HG02970 (cell line): ENCODE measurements around the gene MMP24OS.
A peak's percentile ranks its signal among the peaks of the same experiment; 100 is the strongest.
"Not testable (repeated sequence)": the region's sequence is repeated elsewhere in the genome, so short reads cannot be mapped to it uniquely, and the experiment has no call there.

Source experiments
- ATAC-seq: cut with Tn5 transposase; IDR thresholded peaks from one replicate; pipeline ENCODE4 v1.9.1; 2021; ENCODE audit warnings: mild to moderate bottlenecking, moderate library complexity, moderate number of reproducible peaks; ENCODE audit not compliant: unreplicated experiment, low FRiP score

The MMP24OS gene

DNA sequence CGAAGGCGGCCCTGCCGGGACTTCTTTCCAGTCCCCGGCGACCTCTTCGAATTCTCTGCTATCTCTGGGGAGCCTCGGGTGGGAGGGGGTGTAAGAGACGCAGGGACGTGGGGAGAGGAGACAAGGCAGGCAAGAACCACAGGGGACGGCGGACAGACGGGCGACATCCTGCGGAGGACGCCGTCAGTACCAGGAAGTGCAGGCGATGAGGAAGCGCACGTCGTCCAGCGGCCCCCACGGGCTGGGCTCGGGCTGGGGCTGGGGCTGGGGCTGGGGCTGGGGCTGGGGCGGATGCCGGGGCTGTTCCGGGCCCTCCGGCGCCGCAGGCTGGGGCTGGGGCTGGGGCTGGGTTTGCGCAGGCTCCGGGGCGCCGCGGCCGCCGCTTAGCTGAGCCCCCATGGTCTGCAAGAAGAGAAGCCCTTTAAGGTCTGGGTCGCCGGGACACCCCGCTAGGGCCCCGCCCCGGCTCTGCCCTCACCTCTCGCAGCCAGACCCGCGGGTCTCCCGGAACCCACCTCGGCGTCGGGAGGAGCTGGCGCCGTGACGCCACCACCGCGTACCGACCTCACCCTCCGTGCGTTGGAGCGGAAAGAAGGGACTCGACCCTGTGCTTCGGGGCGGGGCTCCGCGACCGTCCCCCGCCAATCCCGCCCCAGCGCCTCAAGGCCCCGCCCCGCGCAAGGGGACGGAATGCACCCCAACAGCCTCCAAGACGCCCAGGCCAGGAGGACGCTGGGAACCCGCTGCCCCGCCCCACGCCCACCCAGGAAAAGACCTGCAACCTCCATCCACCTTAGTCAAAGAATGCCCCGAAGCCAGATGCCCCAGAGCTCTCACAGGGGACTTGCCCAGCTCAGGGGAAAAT lies at the start of gene MMP24OS:
Gene MMP24OS, minus strand, starts transcription at position 592 of the 865 bp plus-strand sequence. Its CDS starts 193 bp downstream, at position 399.
- ATAC-seq = peak; percentile 83

DNA sequence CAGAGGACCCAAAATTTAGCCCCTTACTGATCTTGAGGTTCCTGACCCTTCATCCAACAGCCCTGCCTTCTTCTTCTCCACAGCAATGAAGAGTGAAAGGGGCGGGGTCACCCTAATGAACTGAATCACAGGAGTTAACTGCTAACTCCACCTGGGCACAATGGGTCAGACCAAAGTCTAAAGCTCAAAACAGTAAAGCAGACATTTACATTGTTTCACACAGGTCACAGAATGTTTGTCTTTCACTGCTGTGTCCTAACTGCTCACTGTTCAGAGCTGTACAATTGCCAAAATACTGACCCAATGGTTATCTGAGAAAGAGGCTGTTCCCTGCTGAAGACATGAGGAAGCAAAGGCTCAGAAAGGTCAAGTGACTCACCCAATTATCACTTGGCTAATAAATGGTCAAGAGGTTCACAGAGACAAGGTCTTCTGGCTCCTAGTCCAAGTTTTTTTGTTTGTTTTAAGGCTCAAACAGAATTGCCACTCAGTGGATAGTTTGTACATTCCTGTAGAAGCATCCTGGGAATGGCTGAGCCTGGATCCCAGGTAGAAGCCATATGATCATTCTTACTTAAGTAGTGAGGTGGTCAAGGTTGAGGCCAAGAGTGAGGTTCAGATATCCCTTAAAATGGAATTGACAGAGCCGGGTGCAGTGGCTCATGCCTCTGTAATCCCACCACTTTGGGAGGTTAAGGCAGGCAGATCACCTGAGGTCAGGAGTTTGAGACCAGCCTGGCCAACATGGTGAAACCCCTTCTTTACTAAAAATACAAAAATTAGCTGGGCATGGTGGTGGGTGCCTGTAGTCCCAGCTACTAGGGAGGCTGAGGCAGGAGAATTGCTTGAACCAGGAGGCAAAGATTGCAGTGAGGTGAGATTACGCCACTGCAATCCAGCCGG lies 49.4 kb upstream of the MMP24OS start:
- no peak for ATAC-seq

DNA sequence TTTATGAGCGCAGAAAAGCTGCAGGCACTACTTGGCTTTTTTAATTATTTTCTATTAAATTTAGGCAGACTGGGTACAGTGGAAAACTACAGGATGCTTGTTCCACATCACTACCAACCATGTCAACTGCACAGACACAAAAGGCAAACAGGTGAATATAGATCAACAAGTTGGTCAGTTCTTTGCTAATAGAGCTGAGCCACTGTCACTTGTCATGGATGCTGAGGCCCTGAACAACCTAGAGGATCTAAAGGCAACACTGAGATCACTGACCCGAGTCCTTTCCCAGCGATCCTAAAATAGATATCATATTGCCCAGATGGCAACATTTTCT lies 48.8 kb upstream of the MMP24OS start:
- ATAC-seq = no peak

DNA sequence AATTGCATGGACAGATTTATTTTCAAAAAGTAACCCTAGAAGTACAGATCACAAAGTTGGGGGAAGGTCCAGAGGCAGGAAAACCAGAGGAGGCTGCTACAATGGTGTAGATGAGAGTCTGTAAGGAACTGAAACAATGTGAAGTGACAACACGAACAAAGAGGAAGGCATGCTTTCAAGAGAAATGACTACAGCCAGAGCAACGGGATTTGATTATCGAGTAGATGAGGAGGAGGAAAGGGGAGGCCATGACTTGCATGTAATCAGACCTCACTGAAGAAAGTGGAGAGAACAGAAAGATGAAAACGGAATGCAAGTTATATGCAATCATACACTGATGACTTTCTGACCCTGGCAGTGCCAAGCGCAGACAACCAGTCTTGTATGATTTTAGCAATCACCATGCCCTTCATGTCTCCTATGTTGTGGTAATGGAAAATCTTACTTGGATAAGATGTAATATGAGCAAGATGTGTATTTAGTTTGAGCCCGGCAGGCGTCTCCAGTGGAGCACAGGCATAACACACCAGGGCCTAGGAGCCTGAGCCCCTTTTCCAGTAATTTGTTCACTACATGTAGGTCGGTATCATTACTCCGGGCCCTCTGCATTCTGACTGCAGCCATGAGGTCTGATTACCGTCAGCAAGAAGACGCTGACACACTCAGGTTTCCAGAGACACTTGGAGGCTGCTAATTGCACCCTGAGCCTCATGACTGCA lies 48.3 kb upstream of the MMP24OS start:
- ATAC-seq = no peak

DNA sequence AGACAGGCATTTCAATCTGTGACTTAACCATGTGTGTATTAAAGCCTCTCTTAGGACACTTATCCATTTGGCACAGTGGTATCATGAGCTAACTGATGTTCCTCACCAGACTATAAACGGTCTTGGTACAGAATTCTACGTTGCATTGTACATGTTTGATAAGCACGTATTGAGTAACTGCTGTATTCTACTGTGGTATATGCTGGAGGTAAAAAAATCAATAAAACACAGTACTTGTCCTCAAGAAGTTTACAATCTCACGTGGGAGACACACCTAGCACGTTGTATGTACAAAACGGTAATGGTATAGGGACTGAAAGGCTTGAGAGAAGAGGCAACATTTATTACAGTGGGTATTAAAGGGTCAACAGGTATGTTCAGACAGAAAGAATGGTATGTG lies 47.5 kb upstream of the MMP24OS start:
- no peak for ATAC-seq

DNA sequence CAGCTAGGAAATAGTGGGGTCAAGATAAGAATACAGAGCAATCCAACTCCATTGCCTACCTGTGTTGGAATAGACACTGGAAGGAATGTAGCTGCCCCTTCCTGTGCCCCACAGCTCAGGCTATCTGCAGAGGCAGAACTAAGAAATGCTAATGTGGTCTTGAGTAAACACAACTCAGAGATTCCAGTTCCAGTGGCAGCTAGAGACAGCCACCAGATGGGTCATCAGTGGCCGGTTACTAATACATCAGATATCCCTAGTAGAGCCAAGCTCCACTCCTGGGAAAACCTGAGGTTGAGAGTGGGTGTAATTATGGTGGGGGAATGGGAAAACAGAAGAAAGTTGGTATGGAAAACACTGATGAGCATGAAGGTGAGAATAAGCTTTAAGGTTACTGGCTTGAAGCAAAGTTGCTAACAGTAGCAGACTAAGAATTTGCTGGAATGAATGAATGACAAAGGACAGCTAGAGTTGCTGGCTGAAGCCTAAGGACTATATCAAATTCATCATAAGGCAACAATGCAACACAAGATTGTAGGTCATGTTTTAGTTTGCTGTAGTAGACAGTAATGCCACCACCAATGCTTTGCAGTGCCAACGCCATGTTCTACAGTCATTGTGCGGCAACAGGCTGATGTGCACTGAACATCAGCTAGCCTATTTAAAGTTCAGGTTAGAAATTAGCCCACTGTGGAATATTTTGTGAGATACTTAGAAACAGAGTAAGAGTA lies 42.6 kb upstream of the MMP24OS start:
- no peak for ATAC-seq

DNA sequence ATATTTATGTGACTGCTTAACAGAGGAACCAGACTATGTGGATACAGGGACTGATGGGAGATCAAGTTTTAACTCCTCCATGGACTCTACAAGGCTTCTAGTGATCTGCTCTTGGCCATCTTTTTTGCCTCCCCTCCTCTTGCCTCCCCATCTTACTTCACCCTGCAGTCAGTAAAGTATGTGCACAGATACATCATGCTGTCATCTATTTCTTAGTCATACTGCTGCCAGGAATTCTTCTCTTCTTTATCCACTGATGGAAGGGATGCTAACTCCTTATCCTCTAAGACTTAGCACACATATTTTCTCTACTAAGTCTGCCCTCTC lies 41.9 kb upstream of the MMP24OS start:
- no peak for ATAC-seq

DNA sequence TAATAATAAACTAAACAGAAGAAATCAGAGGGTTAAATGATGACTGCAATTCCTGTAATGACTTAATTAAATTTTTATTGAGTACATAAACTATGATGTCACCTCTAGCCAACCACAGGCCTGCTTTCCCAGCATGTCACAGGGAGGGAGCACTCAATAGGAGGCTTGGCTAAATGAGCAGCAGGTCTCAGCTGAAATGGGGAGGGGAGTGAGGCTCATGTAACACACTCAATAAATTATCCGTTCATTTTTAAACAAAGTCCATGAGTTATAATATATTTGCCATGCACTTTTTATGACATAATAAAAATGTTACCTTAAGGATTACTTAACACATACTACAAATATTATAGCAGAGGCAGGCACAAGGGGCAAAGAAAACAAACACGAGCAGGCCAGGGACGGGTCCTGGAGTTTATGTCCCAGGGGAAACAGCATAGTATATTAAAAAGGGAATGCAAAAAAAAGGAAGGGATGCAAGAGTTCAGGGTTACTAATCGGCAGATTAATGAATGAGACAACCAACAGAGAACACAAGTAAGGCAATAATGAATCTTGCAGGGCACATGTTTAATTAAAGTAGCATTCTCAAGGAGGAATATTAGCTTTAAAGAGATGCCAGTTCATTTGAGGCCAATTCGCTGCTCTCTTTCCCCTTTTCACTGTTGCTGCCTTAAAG lies 41.4 kb upstream of the MMP24OS start:
- ATAC-seq = no peak

DNA sequence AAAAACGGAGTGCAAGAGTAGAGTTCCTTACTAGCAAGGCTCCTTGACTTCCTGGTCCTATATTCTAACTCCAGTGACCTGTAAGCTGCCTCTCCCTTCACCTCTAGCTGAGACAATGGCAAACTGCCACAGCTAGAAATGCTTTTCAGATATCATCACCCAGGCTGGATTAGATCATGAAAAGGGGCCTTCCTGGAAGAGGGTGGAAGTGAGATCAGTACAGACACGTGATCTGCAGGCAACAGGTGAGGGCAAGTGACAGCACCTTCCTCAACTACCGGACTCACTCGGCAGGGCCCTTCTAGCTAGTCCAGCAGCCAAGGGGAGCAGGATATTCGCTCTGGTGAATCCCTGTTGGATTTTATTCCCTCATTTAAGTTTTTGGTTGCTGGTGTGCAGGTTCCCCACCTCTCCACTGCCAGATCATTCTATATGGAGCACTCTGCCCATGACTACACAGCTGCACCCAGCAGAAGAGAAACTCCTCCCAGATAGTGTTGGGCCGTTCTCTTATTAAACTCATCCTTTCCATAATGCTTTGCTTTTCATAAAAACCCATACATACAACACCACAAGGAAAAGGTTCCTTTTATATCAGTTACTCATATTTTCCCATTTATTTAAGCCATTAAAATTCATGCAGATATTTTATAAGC lies 40.7 kb upstream of the MMP24OS start:
- ATAC-seq = no peak

DNA sequence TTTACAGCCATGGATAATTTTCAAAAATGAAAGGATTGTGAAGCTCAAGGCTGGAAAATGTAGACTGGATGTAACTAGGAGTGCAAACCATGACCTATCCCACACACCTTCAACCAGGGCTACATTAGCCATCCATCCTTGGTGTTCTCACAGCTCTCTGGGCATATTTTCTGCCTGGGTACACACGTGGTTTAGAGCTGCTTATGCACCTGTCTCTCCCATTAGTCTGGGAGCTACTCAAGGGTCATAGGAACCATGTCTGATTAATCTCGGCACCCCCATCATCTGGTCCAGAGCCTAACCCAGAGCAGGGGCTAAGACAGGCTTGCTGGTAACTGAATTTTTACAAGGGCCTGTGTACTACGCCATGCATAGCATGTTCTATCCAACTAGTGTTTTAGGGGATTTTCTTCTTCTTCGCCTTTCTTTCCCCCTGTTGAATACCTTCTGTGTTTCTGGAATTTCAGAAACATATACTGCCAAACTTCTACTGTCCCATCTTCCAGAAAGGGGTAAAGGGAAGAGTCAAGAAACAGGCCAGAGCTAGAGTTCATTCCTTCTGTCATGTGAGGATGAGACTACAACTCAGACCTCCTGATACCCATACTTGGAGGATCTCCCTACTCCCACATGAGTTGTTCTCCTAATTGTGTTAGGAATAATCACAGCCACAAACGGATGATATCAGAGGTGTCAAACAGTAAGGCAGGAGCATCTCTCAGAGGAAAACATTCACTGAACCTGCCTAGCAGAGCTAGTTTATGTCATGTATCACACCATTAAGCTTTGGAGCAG lies 39.7 kb upstream of the MMP24OS start:
- ATAC-seq = no peak

DNA sequence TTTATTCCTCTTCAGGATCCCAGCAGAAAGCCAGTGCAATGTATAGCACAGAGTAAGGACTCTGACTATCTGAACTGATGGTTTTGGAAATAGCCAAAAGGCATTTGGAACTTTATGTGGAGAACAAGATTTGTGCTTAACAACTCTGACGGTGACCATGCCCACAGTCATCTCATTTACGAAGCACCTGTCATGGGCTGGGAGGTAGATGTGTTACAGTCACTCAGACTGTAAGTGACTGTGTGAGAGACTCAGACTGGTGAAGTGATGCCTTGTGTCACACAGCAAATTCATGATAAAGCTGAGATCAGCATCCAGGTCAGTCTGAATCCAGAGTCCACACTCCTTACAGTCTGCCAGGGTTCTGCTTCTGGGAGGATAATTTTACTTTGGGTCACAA lies 38.2 kb upstream of the MMP24OS start:
- ATAC-seq = no peak

DNA sequence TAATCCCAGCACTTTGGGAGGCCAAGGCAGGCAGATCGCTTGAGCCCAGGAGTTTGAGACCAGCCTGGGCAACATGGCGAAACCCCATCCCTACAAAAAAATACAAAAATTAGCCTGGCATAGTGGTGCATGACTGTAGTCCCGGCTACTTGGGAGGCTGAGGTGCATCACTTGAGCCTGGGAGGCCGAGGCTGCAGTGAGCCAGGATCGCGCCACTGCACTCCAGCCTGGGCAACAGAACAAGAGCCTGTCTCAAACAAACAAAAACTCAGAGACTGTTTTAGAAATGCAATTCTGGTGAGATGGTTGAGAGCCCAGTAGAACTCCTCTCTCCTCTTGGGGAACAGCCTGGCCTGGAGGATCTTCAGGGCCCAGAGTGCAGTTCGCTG lies 37.7 kb upstream of the MMP24OS start:
- ATAC-seq = not testable (repeated sequence)

DNA sequence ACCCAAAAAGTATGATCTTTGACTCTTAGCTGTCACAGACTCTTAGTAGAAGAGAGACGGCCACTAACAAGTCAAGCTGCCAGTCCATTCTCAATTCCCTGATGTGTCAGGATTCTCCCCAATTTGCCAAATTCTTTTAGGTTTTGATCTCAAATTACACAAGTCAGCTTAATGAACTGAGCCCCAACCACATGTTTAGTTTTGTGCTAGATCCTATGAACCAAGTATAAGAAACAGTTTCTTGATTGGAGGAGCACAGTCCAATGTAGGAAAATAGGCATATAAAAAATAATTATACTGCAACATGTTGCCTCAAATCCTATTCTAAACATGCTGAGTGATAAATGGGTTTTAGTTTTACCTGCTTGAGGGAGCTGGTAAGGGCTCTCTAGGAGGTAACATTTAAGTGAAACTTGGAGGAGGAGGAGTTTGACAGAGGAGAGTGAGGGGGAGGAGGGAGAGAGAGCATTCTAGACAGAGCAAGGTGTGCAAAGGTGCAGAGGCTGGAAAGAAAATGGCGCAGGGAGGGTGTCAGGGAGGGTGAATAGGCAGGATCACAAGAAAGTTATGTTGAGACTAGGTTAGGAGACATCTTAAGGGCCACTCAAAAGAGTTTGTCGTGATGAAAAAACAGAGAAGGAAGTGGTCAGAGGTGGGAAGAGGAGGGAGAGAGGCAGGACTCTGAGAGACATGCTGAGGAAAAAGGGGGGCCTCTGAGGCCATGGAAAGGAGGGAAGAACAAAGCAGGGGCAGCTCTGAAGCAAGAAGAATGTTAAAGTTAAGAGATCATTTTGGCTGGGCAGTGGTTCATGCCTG lies 37.1 kb upstream of the MMP24OS start:
- no peak for ATAC-seq

DNA sequence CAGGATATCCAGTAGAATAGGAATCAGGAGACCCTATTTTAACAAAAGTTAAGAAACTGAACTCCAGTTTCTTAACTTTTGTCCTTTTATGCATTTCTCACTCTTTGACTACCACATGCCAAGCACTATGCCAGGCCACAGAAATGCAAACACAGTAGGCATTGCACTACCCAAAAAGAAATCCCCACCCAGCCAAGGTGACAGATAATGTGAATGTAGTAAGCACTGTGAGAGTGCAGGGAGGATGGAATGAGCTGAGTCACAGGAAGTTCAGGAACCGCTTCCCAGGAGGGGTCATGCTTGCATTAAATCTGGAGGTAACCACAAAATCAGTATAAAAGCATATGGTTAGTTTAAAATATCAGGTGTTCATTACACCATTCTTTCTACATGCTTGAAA lies 34.4 kb upstream of the MMP24OS start:
- ATAC-seq = no peak

DNA sequence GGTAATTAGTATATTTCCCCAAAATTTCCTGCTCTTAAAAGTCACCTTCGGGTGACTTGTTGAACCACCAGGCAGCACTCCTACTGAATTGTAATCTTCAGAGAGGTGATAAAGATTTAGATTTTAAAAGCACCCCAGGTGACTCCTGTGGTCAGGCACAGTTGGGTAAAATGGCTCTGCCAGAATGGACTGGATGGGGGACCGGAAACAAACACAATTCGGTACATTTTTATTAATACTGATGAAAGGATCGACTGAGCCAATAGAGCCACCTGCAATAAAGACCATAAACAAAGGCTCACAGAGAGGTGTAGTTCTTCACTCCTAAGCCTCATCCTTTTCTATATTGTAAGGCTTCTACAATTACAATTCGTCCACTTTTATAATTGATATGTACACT lies 33.9 kb upstream of the MMP24OS start:
- no peak for ATAC-seq

DNA sequence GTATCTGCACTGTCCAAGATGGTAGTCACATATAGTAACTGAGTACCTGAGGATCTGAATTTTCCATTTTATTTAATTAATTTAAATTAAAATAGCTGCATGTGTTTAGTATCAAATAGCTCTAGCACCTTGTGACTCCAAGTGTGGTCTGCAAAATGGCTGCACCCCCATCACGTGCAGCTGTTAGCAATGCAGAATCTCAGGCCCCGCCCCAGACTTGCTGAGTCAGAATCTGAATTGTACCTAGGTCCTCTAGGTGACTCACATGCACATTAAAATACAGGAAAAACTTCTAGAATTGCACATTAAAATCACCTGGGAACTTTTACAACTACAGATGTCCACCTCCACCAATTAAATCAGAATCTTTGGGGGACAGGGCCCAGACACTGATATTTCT lies 33.5 kb upstream of the MMP24OS start:
- ATAC-seq = no peak

DNA sequence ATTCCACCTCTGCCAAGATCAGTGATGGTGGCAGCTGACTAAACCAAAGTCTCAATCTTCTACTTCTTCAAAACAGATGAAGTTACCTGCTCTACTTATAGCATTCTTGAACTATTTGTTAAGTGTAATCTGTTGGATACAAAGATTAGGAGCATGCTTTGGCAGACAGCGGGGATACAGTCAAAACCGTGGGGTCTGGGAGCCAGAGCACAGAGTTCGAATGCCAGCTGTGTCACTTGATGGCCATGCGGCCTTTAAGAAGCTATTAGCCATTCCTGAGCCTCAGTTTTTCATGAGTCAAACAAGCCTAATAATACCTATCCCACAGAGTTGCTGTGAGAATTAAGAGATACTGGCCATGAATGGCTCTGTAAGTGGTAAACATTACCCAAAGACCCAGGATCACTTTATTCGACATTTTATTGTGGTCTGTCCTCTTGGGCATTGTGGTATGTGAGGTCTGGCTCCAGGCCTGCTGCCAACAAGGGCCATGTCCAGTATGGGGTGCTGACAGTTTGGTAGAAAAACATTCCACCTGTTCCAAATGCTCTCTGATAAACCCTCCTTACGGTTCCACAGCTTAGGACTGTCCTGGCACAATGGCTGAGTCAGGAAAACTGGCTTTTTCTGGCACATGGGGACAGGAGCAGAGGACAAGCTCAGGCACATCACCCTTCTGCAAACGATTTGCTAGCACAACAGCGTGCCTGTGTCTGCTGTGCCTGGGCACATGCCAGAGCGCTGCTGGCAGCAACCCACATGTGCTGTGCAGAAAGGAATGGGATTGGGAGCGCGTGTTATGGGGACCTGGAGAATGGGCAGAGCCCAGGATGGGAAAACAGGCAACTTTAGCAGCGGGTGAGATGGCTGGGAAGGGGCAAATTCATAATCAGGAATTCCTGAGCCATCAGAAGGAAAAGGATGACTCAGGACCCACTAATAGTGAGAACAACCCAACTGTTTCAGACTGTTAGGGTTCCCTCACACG lies 30.0 kb upstream of the MMP24OS start:
- ATAC-seq = no peak
